Measurements from ENCODE around the gene HBA1. TPM values are rescaled to one million over a fixed set of nuclear protein-coding genes. Genes with fewer than 3 reads are reported as not detected.

HBA1 gene
- total and polyA plus RNA-seq, 9 of the 15 experiments (the other 6 are each of a cell fraction or from before 2014, with no cell fraction given) = 128 to 2,388 (median 380) TPM

DNA sequence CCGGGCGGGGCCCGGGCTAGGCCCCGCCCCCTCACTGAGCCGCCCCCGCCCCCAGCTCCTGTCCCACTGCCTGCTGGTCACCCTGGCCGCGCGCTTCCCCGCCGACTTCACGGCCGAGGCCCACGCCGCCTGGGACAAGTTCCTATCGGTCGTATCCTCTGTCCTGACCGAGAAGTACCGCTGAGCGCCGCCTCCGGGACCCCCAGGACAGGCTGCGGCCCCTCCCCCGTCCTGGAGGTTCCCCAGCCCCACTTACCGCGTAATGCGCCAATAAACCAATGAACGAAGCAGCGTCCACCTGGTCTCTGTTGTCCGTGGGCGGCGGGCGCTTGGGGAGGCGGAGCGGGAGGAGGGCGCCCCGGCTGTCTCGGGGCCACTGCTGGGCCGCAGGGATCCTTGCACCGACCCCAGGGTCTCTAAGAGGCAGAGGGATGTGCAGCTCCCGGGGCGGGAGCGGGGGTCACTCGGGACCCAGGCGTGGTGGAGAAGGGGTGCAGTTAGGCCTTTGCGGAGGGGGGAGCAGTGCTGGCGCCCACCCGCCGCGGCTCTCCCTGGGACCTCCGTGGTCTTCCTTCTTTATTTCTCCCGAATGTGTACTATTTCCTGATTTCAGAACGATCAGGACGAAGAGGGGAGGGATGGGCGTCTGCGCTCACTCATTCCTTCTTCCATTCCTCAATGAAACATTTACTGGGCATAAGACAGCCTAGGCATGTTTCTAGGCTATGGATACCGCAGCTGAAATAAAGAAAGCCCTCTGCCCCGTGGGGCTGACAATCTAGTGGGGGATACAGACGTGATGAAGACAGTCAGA lies 22.1 kb upstream of the HBA1 start (continued):
- TF ChIP-seq NEUROD1 (IDR thresholded peaks at IDR 0.05; ENCODE audit: borderline replicate concordance, low read depth, low read length, partially characterized antibody) = no peak
- no peak for TF ChIP-seq MYC (IDR thresholded peaks at IDR 0.05; ENCODE audit: low read depth, low read length)
- no peak for TF ChIP-seq MYC (CRISPR knock-in tag; IDR thresholded peaks at IDR 0.05; ENCODE audit: borderline replicate concordance, low read depth)
- TF ChIP-seq ZBTB7A (IDR thresholded peaks at IDR 0.05; ENCODE audit: borderline replicate concordance, control insufficient read depth, low read depth, low read length) = peak; percentile 27; the same call in 1 of the 2 replicates
- TF ChIP-seq TCF7 (IDR thresholded peaks at IDR 0.05; ENCODE audit: borderline replicate concordance) = no peak
- TF ChIP-seq ARHGAP35 (IDR thresholded peaks at IDR 0.05; ENCODE audit: partially characterized antibody) = no peak
- no peak for TF ChIP-seq JUNB (CRISPR knock-in tag; conservative IDR thresholded peaks at IDR 0.05)
- no peak for TF ChIP-seq CREB5 (CRISPR knock-in tag; IDR thresholded peaks at IDR 0.05)
- TF ChIP-seq, protein P1, sequence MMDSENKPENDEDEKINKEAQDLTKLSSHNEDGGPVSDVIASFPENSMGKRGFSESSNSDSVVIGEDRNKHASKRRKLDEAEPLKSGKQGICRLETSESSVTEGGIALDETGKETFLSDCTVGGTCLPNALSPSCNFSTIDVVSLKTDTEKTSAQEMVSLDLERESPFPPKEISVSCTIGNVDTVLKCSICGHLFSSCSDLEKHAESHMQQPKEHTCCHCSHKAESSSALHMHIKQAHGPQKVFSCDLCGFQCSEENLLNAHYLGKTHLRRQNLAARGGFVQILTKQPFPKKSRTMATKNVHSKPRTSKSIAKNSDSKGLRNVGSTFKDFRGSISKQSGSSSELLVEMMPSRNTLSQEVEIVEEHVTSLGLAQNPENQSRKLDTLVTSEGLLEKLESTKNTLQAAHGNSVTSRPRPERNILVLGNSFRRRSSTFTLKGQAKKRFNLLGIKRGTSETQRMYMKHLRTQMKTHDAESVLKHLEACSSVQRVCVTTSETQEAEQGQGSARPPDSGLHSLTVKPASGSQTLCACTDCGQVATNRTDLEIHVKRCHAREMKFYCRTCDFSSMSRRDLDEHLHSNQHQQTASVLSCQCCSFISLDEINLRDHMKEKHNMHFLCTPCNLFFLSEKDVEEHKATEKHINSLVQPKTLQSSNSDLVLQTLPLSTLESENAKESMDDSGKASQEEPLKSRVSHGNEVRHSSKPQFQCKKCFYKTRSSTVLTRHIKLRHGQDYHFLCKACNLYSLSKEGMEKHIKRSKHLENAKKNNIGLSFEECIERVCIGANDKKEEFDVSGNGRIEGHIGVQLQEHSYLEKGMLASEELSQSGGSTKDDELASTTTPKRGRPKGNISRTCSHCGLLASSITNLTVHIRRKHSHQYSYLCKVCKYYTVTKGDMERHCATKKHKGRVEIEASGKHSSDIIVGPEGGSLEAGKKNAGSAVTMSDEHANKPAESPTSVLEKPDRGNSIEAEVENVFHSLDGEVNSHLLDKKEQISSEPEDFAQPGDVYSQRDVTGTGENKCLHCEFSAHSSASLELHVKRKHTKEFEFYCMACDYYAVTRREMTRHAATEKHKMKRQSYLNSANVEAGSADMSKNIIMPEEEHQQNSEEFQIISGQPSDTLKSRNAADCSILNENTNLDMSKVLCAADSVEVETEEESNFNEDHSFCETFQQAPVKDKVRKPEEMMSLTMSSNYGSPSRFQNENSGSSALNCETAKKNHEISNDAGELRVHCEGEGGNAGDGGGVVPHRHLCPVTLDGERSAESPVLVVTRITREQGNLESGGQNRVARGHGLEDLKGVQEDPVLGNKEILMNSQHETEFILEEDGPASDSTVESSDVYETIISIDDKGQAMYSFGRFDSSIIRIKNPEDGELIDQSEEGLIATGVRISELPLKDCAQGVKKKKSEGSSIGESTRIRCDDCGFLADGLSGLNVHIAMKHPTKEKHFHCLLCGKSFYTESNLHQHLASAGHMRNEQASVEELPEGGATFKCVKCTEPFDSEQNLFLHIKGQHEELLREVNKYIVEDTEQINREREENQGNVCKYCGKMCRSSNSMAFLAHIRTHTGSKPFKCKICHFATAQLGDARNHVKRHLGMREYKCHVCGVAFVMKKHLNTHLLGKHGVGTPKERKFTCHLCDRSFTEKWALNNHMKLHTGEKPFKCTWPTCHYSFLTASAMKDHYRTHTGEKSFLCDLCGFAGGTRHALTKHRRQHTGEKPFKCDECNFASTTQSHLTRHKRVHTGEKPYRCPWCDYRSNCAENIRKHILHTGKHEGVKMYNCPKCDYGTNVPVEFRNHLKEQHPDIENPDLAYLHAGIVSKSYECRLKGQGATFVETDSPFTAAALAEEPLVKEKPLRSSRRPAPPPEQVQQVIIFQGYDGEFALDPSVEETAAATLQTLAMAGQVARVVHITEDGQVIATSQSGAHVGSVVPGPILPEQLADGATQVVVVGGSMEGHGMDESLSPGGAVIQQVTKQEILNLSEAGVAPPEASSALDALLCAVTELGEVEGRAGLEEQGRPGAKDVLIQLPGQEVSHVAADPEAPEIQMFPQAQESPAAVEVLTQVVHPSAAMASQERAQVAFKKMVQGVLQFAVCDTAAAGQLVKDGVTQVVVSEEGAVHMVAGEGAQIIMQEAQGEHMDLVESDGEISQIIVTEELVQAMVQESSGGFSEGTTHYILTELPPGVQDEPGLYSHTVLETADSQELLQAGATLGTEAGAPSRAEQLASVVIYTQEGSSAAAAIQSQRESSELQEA (IDR thresholded peaks at IDR 0.05; ENCODE audit: low read depth) = no peak
- TF ChIP-seq PHB (CRISPR knock-in tag; IDR thresholded peaks at IDR 0.05) = no peak
- TF ChIP-seq ZNF436 (CRISPR knock-in tag; IDR thresholded peaks at IDR 0.05) = no peak
- no peak for TF ChIP-seq TFAM (CRISPR knock-in tag; conservative IDR thresholded peaks at IDR 0.05)
- TF ChIP-seq PTRF (tag; IDR thresholded peaks at IDR 0.05) = no peak
- TF ChIP-seq E2F5 (CRISPR knock-in tag; IDR thresholded peaks at IDR 0.05) = no peak
- no peak for TF ChIP-seq PML (IDR thresholded peaks at IDR 0.05; ENCODE audit: low read length)
- 0 out of 2 replicates have a peak, but pooled peaks have one; percentile 47 for TF ChIP-seq ZNF41 (CRISPR knock-in tag; conservative IDR thresholded peaks at IDR 0.05)
